Measurements from ENCODE around the gene CD59. TPM values are rescaled to one million over a fixed set of nuclear protein-coding genes. Genes with fewer than 3 reads are reported as not detected.
A peak's percentile ranks its signal among the peaks of the same experiment; 100 is the strongest.

The CD59 gene
- total RNA-seq, 1 donor from 2014 or later = 1,004 TPM

DNA sequence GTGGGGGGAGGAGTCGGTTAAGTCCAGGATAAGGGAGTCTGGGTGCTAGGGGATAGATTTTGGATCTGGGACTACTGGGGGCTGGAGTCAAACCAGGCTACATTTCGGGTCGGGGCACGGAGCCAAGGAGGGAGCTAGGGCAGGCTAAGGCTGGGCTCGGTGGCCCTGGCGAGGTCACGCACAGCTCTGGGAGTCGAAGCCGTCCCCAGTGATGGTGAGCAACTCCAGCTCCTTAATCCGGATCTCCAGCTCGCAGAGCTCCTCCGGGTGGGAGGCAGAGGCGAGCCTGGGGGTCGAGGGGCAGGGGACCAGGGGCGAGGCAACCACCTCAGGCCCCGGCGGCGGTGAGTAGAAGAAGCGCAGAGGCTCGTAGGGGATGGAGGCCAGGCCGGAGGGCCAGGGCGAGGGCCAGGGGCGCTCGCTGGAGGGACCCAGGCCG is 36.1 kb downstream of the CD59 start:
- Histone ChIP-seq H3K36me3 (peaks cover 2% of the 10 kb centered on the region), H3K27me3 (no peaks in the 10 kb centered on the region), H3K4me1 (peaks cover 44% of the 10 kb centered on the region), H3K27ac (peak overlapping the region; percentile 67), H3K9me3 (no peaks in the 10 kb centered on the region), H3K4me3 (peak overlapping the region; percentile 57)
- no peak for ATAC-seq
- intact Hi-C loops (cut with DNase I) = no loop called here
- TF ChIP-seq CTCF (IDR thresholded peaks at IDR 0.05) = no peak
- DNase-seq = no peak

DNA sequence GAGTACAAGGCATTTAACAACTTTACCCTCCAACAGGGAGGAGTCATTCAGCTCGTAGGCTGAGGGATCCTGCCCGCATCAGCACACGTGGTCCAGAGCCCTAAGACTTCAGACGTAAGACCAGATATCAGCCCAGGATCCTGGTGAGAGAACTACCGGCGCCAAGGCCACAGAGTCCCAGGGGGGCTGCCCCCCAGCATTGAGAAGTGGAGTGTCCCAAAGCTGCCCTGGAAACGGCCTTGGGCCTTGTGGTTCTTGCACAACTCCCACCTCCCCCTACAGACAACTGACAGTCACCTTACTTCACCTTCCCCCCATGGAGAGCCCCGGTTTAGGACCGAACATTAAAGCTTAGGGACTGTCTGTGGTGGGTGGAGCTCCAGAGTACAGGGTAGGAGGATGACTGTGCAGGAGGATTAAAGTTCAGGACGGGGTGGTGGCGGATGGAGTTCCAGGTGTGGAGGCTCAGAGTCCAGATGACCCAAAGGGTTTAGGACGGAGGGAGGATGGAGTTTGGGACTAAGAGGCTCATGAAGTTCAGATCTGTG is 36.6 kb downstream of the CD59 start:
- no peaks in the 10 kb centered on the region for H3K27me3 ChIP-seq
- intact Hi-C loops (cut with DNase I) = no loop called here
- H3K4me3 ChIP-seq = no peak overlapping the region
- ATAC-seq (no peak), DNase-seq (no peak)
- no peak overlapping the region for H3K27ac ChIP-seq
- H3K36me3 ChIP-seq = no peaks in the 10 kb centered on the region
- no peak for TF ChIP-seq CTCF (IDR thresholded peaks at IDR 0.05)
- no peaks in the 10 kb centered on the region for H3K9me3 ChIP-seq
- peaks cover 40% of the 10 kb centered on the region for H3K4me1 ChIP-seq

DNA sequence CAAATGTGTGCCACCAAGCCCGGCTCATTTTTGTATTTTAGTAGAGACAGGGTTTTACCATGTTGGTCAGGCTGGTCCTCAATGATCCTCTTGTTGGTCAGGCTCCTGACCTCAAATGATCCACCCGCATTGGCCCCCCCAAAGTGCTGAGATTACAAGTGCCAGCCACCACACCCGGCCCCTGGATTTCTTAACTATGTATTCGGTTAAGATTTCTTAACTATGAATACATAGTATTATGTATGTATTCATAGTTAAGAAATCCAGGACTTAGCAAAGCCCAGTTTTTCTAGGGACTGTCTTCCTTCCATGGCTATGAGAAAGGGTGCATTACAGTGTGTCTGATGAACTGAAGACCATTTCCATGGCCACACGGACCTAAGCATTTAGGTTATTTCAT is 37.3 kb downstream of the CD59 start:
- H3K27me3 ChIP-seq = no peaks in the 10 kb centered on the region
- no peak for TF ChIP-seq CTCF (IDR thresholded peaks at IDR 0.05)
- intact Hi-C loops (cut with DNase I) = no loop called here
- H3K27ac ChIP-seq = no peak overlapping the region
- no peaks in the 10 kb centered on the region for H3K36me3 ChIP-seq
- peaks cover 33% of the 10 kb centered on the region for H3K4me1 ChIP-seq
- ATAC-seq (no peak), DNase-seq (no peak)
- no peak overlapping the region for H3K4me3 ChIP-seq
- H3K9me3 ChIP-seq = no peaks in the 10 kb centered on the region

GRCh38 chr11:33697997-33698396 is 38.2 kb downstream of the CD59 start:
- TF ChIP-seq CTCF (IDR thresholded peaks at IDR 0.05) = no peak
- H3K4me1 ChIP-seq = peaks cover 30% of the 10 kb centered on the region
- ATAC-seq (no peak), DNase-seq (no peak)
- H3K4me3 ChIP-seq = no peak overlapping the region
- H3K9me3 ChIP-seq = no peaks in the 10 kb centered on the region
- H3K27me3 ChIP-seq = no peaks in the 10 kb centered on the region
- no peak overlapping the region for H3K27ac ChIP-seq
- H3K36me3 ChIP-seq = no peaks in the 10 kb centered on the region
- intact Hi-C loops (cut with DNase I) = no loop called here

- intact Hi-C loops (cut with DNase I) = no loop called here
- ATAC-seq = no peak
- no peak for DNase-seq
- Histone ChIP-seq H3K4me1 (peaks cover 30% of the 10 kb centered on the region), H3K9me3 (no peaks in the 10 kb centered on the region), H3K36me3 (no peaks in the 10 kb centered on the region), H3K27me3 (no peaks in the 10 kb centered on the region), H3K27ac (no peak overlapping the region), H3K4me3 (no peak overlapping the region)
- TF ChIP-seq CTCF (IDR thresholded peaks at IDR 0.05) = no peak
These were observed 39.1 kb downstream of the CD59 start for GRCh38 chr11:33696931-33697638.
